HepG2 (cell line): ENCODE results near the gene NT5M. TPM values are rescaled to one million over a fixed set of nuclear protein-coding genes. Genes with fewer than 3 reads are reported as not detected.

Source experiments
- GLMP ChIP-seq: sonication (generic); formaldehyde crosslinking; IDR thresholded peaks from 2 replicates; pipeline ENCODE4 v1.9.0; 2021; ENCODE audit warnings: missing genetic modification reagents, mild to moderate bottlenecking, borderline replicate concordance
- HNF4A ChIP-seq: sonication (generic); formaldehyde crosslinking; IDR thresholded peaks from 2 replicates; pipeline ENCODE4 v1.4.0; 2020; ENCODE audit warnings: missing genetic modification reagents
- KDM1A ChIP-seq: IDR thresholded peaks from 2 replicates; pipeline ENCODE4 v1.6.1; 2016; ENCODE audit warnings: missing compliant biosample characterization
- MAZ ChIP-seq, 2 experiments: sonication (generic) in 1 of 2; formaldehyde crosslinking in 1 of 2; IDR thresholded peaks; 2 replicates each; pipeline versions ENCODE4 v1.5.0 to v1.6.1; 2012 to 2020; ENCODE audit warnings: low read depth in 2 of 2, mild to moderate bottlenecking in 2 of 2, borderline replicate concordance in 1 of 2, improper control_type of control experiment in 1 of 2, low read length in 1 of 2, missing genetic modification reagents in 1 of 2, moderate library complexity in 1 of 2
- MYPOP ChIP-seq: sonication (generic); formaldehyde crosslinking; IDR thresholded peaks from 2 replicates; pipeline ENCODE4 v1.8.1; 2023; ENCODE audit warnings: mild to moderate bottlenecking, moderate library complexity, missing genetic modification reagents
- REST ChIP-seq, 2 experiments: IDR thresholded peaks; 2 replicates each; pipeline ENCODE4 v1.6.1; 2011 to 2012; ENCODE audit warnings: low read length in 2 of 2, borderline replicate concordance in 1 of 2, low read depth in 1 of 2, mild to moderate bottlenecking in 1 of 2, moderate library complexity in 1 of 2
- RORA ChIP-seq: sonication (generic); formaldehyde crosslinking; IDR thresholded peaks from 2 replicates; pipeline ENCODE4 v1.5.0; 2020; ENCODE audit warnings: mild to moderate bottlenecking, missing genetic modification reagents, moderate library complexity
- SNAI1 ChIP-seq: sonication (generic); formaldehyde crosslinking; IDR thresholded peaks from 2 replicates; pipeline ENCODE4 v1.5.0; 2020; ENCODE audit warnings: mild to moderate bottlenecking, missing genetic modification reagents, borderline replicate concordance
- TFAP4 ChIP-seq: sonication (generic); IDR thresholded peaks from 2 replicates; pipeline ENCODE4 v1.6.1; 2016; ENCODE audit warnings: low read depth, borderline replicate concordance
- TRIM24 ChIP-seq: sonication (generic); formaldehyde crosslinking; IDR thresholded peaks from 2 replicates; pipeline ENCODE4 v1.8.0; 2022; ENCODE audit warnings: mild to moderate bottlenecking, missing genetic modification reagents
- ZNF142 ChIP-seq: sonication (generic); formaldehyde crosslinking; IDR thresholded peaks from 2 replicates; pipeline ENCODE4 v1.4.0; 2020; ENCODE audit warnings: missing genetic modification reagents
- ZNF225 ChIP-seq: sonication (generic); formaldehyde crosslinking; IDR thresholded peaks from 2 replicates; pipeline ENCODE4 v1.4.0; 2020; ENCODE audit warnings: mild to moderate bottlenecking, missing genetic modification reagents
- ZNF337 ChIP-seq: sonication (generic); formaldehyde crosslinking; IDR thresholded peaks from 2 replicates; pipeline ENCODE4 v1.5.1; 2020; ENCODE audit warnings: missing genetic modification reagents, low read depth, mild to moderate bottlenecking, borderline replicate concordance
- ZNF451 ChIP-seq: sonication (generic); formaldehyde crosslinking; IDR thresholded peaks from 2 replicates; pipeline ENCODE4 v1.5.0; 2020; ENCODE audit warnings: mild to moderate bottlenecking, missing genetic modification reagents
- polyA plus RNA-seq, 8 experiments: library from polyadenylated mRNA; depleted of rRNA in 3 of 8; stranded (reverse) in 7 of 8; unstranded in 1 of 8; fragments of >200 nt; fragmentation: Illumina TruSeq in 4 of 8; extraction: Trizol in 4 of 8; gene quantifications; 2 replicates each; pipeline versions ENCODE4 v1.2.1 to v1.2.3, GENCODE V29; 2011 to 2016; ENCODE audit warnings: low read depth in 4 of 8, missing spikeins in 1 of 8, mixed read lengths in 1 of 8; ENCODE audit not compliant: insufficient read depth in 1 of 8
- total RNA-seq, 5 experiments: library from RNA; depleted of rRNA; stranded (reverse); fragments of >200 nt; fragmentation: Illumina TruSeq; extraction: Trizol; gene quantifications; 2 replicates each; pipeline ENCODE4 v1.2.3, GENCODE V29; 2016; ENCODE audit warnings: low read depth in 1 of 5

NT5M gene
- total and polyA plus RNA-seq, 2 of the 13 experiments (the other 11 are each of a cell fraction or from before 2014, with no cell fraction given) = 0.55 to 0.78 TPM

- no peak for TF ChIP-seq REST (IDR thresholded peaks at IDR 0.05; ENCODE audit: borderline replicate concordance in 1 of 2, low read depth in 1 of 2, low read length in 2 of 2)
- TF ChIP-seq RORA (CRISPR knock-in tag) = no peak
- TF ChIP-seq HNF4A (CRISPR knock-in tag) = no peak
- TF ChIP-seq KDM1A (CRISPR knock-in tag) = no peak
- TF ChIP-seq MAZ (IDR thresholded peaks at IDR 0.05; ENCODE audit: borderline replicate concordance, low read depth, low read length) = no peak
- peak; percentile 64; the same call in 1 of the 2 replicates for TF ChIP-seq MAZ (CRISPR knock-in tag; IDR thresholded peaks at IDR 0.05; ENCODE audit: low read depth)
- TF ChIP-seq ZNF142 (CRISPR knock-in tag) = no peak
- TF ChIP-seq ZNF225 (CRISPR knock-in tag) = no peak
- no peak for TF ChIP-seq SNAI1 (CRISPR knock-in tag)
- no peak for TF ChIP-seq MYPOP (CRISPR knock-in tag)
- TF ChIP-seq TRIM24 = no peak
- TF ChIP-seq TFAP4 = no peak
- TF ChIP-seq ZNF337 (CRISPR knock-in tag) = no peak
- no peak for TF ChIP-seq GLMP
- peak; percentile 46; the same call in 1 of the 2 replicates for TF ChIP-seq ZNF451 (CRISPR knock-in tag)
Measured at GRCh38 chr17:17356149-17356930, 53.2 kb downstream of the NT5M start (continued).
